ENCODE data around the gene MYLK2.
A peak's percentile ranks its signal among the peaks of the same experiment; 100 is the strongest.
"Not testable (repeated sequence)": the region's sequence is repeated elsewhere in the genome, so short reads cannot be mapped to it uniquely, and the experiment has no call there.

MYLK2 gene

DNA sequence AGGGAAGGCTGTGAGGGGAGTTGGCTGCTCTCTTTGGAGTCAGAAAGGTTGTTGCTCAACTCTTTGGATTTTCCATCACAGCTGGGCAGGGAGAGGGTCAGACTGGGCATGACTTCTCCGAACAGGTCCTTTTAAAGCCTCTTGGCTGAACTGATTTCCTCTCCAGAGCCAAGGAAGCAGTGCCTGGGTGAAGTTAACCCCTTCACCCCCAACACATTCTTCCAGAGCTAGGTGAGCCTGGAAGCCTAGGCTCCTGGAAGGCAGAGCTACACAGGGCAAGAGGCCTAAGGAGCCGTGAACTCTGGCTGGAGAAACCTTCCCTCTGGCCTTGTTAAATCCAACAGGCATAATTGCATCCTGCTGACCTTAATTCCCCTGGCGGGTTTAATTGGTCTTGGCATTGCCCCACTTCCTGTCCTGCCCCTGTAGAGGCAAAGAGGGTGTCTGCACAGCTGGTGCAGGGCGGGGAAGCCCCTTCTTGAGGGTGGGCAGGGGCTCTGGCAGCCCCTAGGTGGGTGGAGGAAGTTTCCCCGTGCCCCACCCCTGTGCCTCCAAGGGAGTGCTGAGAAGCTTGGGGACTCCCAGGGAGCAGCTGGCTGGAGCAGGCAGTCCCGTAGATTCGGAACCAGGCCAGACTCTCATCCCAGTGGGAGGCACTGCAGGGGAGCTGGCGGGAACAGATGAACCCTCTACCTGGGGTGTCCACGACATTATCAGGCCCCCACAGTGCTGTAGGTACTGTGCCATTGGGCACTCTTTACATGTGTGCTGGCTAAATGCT is 3.6 kb upstream of the MYLK2 start:
- DNase-seq (ENCODE audit: low spot score), result no peak

DNA sequence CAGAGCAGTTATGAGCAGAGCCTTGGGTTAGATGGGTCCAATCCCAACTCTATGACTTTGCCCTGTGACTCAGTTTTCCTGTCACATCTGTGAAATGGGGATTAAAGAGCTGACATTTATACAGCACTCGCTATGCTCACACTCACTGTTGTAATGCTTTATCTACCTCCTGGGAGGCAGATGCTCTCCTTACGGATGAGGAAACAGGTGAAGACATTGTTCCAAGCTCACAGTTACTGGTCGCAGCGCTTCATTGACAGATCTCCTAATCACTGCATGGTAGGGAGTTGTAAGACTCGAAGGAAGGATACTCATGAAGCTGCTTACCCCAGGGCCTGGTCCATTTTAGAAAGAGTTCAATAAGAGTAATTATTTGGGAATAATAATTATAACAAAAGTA is 2.9 kb upstream of the MYLK2 start:
- DNase-seq (ENCODE audit: low spot score), result no peak

DNA sequence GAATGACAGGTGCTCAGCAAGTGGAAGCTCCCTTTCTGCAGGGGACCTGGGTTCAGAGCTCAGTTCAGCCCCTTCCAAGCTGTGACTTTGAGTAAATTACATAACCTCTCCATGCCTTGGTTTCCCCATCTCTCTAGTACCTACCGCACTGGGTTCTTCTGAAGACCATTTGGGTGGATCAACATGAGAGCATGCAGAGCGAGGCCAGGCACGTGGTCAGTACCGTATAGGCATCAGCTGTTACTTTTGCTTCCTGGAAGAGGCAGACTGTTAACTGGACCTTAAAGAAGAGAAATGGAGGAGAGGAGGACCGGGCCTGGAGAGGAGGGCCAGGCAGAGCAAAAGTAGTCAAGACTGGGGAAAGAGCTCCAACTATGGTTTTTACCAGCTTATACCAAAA is 1.7 kb upstream of the MYLK2 start:
- no peak for DNase-seq (ENCODE audit: low spot score)

DNA sequence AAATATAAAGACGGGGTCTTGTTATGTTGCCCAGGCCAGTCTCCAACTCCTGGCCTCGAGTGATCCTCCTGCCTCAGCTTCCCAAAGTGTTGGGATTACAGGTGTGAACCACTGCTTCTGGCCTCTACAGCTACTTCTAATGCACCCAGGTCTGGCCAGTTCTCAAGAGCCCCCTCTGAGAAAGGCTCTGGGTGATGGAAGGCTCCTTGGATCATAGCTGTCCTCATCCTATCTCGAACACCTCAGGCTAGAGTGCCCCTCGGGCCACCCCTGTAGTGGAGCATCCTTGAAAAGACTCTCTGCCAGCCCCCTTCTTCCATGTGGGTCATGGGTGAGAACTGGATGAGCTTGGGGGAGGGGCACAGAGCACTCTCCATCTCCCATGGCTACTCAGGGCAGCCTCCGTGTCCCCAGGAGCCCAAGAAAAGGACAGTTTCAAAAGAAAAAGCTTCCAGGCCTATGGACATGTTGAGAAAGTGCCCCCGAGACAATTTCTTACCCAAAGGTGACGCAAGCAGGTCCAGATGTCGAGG is 714 bp upstream of the MYLK2 start:
- DNase-seq (ENCODE audit: low spot score), result no peak

DNA sequence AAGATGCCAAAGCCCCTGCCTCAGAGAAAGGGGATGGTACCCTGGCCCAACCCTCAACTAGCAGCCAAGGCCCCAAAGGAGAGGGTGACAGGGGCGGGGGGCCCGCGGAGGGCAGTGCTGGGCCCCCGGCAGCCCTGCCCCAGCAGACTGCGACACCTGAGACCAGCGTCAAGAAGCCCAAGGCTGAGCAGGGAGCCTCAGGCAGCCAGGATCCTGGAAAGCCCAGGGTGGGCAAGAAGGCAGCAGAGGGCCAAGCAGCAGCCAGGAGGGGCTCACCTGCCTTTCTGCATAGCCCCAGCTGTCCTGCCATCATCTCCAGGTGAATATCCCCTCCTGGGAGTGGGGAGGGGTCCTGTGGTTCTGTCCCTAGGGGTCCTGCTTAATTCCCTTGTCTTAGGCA is 1.1 kb downstream of the MYLK2 start:
- no peak for DNase-seq (ENCODE audit: low spot score)

DNA sequence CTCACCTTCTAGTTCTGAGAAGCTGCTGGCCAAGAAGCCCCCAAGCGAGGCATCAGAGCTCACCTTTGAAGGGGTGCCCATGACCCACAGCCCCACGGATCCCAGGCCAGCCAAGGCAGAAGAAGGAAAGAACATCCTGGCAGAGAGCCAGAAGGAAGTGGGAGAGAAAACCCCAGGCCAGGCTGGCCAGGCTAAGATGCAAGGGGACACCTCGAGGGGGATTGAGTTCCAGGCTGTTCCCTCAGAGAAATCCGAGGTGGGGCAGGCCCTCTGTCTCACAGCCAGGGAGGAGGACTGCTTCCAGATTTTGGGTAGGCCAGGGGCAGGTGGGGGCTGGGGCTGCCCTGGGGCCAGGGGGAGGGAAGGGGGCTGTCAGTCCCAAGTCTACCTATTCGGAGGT is 2.3 kb downstream of the MYLK2 start:
- no peak for DNase-seq (ENCODE audit: low spot score)

DNA sequence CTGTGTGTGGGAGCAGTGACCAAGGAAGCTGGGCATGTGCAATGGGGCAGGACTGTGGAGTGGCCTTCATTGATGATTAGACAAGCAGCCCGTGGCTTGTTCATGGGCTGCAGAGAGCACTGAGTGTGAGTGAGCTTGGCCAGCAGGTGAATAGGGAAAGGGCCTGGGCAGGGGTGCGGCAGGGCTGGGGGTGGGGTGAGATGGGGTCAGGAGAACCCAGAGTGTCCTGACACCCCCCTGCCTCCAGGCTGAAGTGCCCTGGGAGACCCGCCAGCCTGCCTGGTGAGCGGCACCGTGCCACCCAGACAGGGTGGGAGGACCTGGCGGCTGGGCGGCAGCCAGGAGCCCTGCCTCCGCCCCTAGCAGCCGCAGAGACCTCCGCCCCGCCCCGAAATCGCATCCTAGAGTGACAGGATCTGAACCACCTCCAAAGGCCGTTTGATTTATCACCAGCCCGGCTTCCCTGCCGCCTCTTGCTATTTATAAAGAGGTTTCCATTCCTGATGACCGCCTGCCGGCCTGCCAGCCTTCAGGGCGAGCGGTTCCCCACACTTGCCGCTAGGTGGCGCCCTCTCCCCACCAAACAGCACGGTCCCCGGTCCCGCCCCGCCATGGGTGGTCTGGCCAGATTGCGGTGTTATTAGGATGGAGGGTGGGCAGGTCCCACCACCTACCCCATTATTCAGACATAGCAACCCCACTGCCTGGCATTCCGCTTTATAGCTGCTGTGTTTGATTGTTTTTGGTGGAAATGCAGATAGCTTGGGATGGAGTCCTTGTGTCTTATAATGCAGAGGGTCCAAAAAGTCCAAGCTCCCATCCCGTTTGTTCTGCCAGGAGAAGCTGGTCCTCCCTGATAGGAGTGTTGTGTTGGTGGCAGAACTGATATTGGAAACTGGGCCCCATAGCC is 3.5 kb downstream of the MYLK2 start:
- DNase-seq (ENCODE audit: low spot score), result peak; percentile 69

DNA sequence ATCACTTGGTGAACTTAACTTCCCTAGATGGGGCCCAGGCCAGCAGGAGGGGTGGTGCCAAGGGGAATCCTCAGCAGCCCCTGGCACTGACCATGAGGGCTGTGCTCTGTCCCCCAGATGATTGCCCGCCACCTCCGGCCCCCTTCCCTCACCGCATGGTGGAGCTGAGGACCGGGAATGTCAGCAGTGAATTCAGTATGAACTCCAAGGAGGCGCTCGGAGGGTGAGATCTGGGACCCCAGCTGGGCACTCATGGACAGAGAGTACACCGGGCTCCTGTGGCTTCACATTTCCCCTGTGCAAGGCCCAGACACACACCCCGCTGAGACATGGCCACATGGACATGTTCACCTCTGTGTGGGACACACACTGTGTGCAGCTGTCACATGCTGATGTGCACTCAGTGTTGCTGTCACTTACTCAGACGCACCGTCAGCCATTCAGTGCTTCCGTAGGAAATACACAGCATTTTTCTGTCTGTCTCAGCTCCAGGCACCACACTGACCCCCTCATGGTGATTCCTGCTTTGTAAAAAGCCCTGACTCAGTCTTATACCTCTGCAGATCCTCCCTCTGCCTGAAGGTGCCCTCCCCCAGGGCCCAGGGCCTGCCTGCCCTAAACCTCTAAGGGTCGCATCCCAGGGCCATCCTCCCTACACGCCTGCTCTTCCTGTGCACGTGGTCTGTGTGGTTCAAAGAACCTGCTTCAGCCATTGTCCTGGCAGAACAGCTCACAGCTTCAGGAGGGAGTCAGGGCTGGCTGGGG is 4.4 kb downstream of the MYLK2 start:
- DNase-seq (ENCODE audit: low spot score), result no peak

DNA sequence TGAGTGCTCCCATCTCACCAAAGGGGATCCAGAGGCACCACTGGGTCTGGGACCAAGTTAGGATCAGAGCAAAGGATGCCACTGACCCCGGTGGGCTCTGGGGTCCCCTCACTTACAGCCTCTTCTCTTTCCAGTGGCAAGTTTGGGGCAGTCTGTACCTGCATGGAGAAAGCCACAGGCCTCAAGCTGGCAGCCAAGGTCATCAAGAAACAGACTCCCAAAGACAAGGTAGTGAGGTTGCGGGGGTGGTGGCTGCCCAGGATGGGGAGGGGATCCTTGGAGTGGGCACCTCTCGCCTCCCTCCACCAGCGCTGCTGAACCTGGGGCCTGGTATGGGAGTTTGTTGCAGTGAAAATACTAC is 4.9 kb downstream of the MYLK2 start:
- DNase-seq (ENCODE audit: low spot score), result no peak

DNA sequence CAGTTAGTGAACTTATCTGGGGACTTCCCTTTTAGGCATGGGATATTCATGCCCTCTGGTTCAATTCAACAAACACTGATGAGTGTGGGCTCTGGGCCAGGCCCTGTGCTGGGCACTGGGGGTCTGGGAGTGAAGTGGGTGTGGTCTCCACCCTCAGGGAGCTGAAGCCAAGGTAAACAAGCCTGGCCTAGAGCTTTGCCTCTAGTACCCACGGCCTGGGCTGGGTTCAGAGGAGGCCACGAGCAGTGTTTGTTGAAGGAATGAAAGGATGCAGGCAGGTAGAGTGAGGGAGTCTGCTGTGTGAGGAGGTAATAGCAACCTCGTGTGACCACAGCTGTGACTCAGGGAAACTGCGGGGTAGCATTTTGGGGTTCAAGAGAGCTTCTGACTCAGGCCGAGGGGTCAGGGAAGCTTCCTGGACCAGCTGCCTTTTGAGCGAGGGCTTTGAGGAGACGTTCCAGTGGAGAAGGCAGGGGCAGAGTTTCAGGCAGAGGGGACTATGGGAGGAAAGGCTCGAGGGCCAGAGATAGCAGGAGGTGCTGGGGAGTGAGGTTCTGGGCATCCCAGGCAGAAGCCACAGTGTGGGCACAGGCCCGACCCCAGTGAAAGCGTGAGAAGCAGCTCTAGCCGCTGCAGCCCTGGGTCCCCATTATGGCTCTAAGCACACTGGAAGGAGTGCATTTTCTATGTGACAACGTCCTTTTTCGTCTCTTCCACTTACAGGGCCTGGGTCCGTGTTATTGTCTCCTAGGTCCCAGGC is 5.6 kb downstream of the MYLK2 start:
- no peak for DNase-seq (ENCODE audit: low spot score)

DNA sequence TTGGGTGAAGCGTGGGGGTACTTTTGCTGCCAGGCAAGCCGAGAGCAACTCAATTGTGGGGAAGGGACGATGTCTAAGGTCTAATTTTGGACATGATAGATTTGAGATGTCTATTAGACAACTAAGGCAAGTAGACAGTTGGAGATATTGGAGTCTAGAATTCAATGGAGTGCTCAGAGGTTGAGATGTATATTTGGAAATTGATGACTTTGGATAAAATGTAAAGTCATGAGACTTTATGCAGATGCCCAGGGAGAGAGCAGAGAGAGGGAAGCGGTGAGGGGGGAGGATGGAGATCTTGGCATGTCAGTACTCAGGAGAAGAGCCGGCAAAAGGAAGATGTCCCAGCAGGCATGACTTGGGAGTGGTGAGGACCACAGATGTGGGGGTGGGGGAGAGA is 6.9 kb downstream of the MYLK2 start:
- DNase-seq (ENCODE audit: low spot score), result no peak

DNA sequence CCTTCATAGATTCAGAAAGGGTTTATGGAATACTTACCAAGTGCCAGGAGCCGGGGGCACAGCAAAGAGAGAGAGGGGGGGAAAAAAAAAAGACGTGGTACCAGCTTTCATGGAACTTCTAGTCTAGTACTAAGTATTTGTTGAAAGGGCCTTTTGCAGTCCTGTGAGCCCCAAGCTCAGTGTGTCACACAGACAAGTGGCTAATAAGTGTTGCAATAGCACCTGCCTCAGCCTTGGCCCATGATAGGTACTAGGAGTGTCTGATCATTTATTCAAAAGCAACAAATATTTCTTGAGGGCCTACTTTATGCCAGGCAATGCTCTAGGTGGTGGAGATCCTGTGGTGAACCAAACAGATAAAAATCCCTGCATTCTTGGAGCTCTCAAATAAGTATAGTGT is 7.9 kb downstream of the MYLK2 start:
- DNase-seq (ENCODE audit: low spot score), result no peak

DNA sequence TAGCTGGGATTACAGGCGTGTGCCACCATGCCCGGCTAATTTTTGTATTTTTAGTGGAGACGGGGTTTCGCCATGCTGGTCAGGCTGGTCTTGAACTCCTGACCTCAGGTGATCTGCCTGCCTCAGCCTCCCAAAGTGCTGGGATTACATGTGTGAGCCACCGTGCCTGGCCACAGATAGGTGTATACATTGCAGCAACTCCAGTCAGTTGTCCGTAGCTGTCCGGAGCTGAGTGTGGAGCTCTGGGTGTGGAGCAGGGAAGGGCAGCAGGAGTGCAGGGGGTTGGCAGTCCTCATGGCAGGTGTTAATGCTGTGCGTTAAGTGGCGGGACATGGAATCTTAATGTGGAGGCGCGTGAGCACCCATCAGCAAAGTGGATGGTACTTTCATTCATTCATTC is 8.9 kb downstream of the MYLK2 start:
- not testable (repeated sequence) for DNase-seq (ENCODE audit: low spot score)

DNA sequence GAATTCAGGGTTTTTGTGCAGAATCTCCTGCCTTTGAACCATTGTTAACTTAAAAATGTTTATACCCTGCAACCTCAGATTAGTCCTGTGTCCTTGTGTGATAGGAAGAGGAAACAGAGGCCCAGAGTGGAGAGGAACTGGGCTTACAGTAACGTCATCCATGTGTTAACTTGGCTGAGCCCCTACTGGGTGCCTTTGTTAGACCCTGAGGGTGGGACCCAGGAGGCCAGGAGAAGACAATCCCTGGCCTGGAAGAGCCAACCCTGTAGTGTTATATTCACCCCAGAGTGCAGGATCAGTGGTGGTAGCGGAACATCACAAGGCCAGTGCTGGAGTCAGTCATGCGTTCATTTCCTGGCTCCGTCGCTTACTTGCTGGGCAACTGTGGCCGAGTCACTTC is 10.6 kb downstream of the MYLK2 start:
- no peak for DNase-seq (ENCODE audit: low spot score)

DNA sequence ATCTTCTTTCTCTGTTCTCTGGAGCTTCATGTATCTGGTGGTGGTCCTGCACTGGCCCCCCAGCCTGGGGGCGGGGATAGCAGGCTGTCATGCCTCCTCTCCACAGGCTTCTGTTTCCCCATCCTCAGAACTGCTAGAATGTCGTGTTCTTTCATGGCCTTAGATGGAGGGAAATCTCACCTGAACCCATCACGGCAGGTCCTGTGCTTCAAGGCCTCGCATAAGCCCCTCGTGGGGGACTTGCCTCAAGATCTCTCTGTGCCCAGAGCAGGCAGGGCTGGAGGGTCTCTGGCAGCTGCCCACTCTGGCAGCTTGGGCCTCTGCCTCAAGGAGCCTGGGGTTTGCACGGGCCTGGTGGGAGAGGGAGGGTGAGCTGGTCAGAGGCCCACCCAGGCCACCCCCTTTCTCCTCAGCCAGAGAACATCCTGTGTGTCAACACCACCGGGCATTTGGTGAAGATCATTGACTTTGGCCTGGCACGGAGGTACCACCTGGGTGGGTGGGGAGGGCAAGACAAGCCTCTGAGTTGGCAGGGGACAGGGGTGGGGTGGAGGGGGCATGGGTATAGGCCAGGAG is 11.3 kb downstream of the MYLK2 start:
- no peak for DNase-seq (ENCODE audit: low spot score)

DNA sequence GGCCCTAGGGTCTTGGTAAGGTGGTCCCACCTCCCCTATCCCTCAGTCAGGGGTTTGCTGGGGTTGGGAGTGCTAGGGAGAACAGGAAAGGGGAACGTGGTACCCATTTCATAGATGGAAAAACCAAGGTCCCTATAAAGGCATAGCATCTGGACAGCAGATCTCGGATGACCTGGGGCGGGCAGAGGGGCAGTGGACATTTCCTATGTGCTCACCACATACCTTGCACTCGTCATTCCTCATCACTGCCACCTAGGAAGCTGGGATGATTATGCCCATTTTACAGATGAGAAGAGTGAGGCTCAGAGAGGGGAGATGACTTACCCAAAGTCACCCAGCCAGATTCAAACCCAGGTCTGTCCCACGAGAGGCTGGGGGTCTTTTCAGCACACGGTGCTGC is 12.1 kb downstream of the MYLK2 start:
- no peak for DNase-seq (ENCODE audit: low spot score)

DNA sequence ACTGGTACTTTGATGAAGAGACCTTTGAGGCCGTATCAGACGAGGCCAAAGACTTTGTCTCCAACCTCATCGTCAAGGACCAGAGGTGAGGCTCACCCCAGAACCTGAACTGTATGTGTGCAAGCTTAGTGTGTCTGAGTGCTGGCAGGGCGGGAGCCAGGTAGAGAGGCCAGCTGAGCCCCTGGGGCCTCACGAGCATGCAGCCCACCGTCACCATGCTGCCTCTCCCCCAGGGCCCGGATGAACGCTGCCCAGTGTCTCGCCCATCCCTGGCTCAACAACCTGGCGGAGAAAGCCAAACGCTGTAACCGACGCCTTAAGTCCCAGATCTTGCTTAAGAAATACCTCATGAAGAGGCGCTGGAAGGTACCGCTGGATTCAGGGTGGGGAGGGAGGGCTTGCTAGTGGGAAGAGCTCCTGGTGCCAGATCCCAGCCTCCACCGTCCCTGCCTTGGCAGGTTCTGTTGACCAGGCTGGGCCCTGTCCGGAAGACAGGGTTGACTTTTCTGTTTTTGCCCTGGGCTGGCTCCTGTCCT is 12.7 kb downstream of the MYLK2 start:
- no peak for DNase-seq (ENCODE audit: low spot score)

DNA sequence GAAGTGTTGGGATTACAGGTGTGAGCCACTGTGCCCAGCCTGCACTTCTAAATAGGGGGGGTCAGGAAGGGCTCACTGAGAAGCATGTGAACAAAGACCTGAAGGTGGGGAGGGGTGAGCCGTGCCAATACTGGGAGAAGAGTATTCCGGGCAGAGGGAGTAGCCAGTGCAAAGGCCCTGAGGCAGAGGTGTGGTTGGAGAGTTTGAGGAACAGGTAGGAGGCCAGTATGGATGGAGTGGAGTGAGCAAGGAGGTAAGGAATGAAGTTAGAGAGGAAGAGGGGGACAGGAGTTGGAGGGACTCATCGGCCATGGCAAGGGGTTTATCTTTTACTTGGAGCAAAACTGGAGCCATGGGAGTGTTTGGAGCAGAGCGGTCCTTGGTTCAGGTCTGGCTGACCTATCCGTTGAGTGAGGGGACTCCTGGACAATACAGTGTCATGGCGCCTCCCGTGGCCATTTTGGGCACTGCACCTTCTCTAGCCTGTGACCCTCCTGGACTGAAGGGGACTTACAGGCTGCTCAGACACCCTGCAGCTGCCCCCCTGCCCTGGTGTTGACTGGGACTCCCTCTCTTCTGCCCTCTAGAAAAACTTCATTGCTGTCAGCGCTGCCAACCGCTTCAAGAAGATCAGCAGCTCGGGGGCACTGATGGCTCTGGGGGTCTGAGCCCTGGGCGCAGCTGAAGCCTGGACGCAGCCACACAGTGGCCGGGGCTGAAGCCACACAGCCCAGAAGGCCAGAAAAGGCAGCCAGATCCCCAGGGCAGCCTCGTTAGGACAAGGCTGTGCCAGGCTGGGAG is 14.2 kb downstream of the MYLK2 start:
- peak; percentile 48 for DNase-seq (ENCODE audit: low spot score)

DNA sequence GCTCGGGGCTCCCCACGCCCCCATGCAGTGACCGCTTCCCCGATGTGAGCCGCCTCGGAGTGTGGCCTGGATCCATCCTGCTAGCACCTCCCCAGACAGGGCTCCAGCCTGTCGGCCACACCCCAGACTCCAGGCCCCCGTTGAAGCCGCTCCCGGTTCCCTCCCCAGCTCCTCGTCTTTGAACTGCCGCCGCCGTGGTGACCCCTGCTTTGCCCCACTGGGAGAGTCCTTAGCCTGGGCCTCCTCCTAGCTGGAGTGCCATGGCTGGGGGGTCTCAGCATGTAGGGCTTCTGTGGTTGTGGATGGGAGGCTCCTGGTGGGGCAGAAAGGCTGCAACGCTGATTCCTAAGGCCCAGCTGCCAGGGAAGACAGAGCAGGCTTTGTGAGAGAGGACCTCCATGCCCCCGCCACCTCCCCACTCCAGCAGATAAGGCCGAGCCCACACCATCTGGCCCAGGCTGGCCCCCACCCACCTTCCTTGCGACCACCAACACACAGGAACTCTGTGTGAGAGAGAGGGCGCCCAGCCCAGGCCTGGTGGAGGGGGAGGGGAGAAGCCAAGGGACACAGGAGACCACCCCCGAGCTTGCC is 14.9 kb downstream of the MYLK2 start:
- no peak for DNase-seq (ENCODE audit: low spot score)

DNA sequence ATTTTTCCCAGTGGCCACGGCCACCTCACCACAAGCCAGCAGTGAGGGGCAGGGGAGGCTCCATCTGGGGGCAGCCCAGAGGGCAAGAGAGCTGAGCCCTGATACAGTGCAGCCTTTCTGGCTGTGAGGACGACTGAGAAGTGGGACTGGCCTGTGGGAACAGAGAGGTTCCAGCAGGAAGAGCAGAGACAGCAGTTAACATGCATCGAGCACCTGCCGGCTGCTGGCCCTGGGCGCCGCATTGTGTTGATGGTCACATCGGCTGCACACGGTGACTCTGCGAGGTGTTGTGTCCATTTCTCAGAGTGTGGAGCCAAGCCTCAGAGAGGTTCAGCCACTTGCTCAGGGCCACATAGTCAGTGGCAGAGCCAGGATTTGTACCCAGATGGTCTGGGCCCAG is 16.4 kb downstream of the MYLK2 start:
- DNase-seq (ENCODE audit: low spot score), result no peak

Measured in CD4-positive, alpha-beta T cell treated with Interleukin-15 for 4 hours (primary cell).